HG03108 (cell line): Measurements from ENCODE around the gene RASD1.

Source experiments
- ATAC-seq: cut with Tn5 transposase; IDR thresholded peaks from one replicate; pipeline ENCODE4 v1.9.1; 2021; ENCODE audit warnings: moderate library complexity; ENCODE audit not compliant: unreplicated experiment

The RASD1 gene

GRCh38 chr17:17511881-17512858 is 16.0 kb upstream of the RASD1 start:
- no peak for ATAC-seq

- ATAC-seq = no peak
These were observed 15.1 kb upstream of the RASD1 start for GRCh38 chr17:17511293-17511741.

GRCh38 chr17:17510456-17511292 is 14.5 kb upstream of the RASD1 start:
- no peak for ATAC-seq

GRCh38 chr17:17509601-17510425 is 13.6 kb upstream of the RASD1 start:
- no peak for ATAC-seq

GRCh38 chr17:17508646-17509591 is 12.7 kb upstream of the RASD1 start:
- no peak for ATAC-seq

- no peak for ATAC-seq
These were observed 11.9 kb upstream of the RASD1 start for GRCh38 chr17:17508019-17508535.

- no peak for ATAC-seq
These were observed 11.3 kb upstream of the RASD1 start for GRCh38 chr17:17507465-17508011.

GRCh38 chr17:17506893-17507464 is 10.8 kb upstream of the RASD1 start:
- no peak for ATAC-seq

- no peak for ATAC-seq
These were observed 10.1 kb upstream of the RASD1 start for GRCh38 chr17:17506181-17506741.

- ATAC-seq = no peak
These were observed 9.5 kb upstream of the RASD1 start for GRCh38 chr17:17505610-17506171.

GRCh38 chr17:17505151-17505550 is 9.0 kb upstream of the RASD1 start:
- no peak for ATAC-seq

- no peak for ATAC-seq
These were observed 8.3 kb upstream of the RASD1 start for GRCh38 chr17:17504341-17505140.

- ATAC-seq = no peak
These were observed 7.5 kb upstream of the RASD1 start for GRCh38 chr17:17503566-17504130.

GRCh38 chr17:17502741-17503565 is 6.8 kb upstream of the RASD1 start:
- no peak for ATAC-seq

GRCh38 chr17:17500999-17501605 is 4.9 kb upstream of the RASD1 start:
- no peak for ATAC-seq
